ENCODE measurements around the gene DKK2.
A peak's percentile ranks its signal among the peaks of the same experiment; 100 is the strongest.

Gene DKK2

GRCh38 chr4:107069049-107069448, 32.9 kb upstream of the DKK2 start:
- Histone ChIP-seq H3K4me3 (ENCODE audit: severe bottlenecking) (no peak overlapping the region), H3K36me3 (ENCODE audit: low read depth) (no peaks in the 10 kb centered on the region), H3K4me1 (ENCODE audit: insufficient read depth, poor library complexity, severe bottlenecking) (no peaks in the 10 kb centered on the region), H3K27me3 (ENCODE audit: insufficient read depth, poor library complexity, severe bottlenecking) (no peaks in the 10 kb centered on the region), H3K27ac (ENCODE audit: poor library complexity, severe bottlenecking) (no peak overlapping the region), H3K9me3 (ENCODE audit: severe bottlenecking) (no peaks in the 10 kb centered on the region)
- ATAC-seq (ENCODE audit: low read depth) (0 out of 3 replicates have a peak, but pooled peaks have one; percentile 41), DNase-seq (ENCODE audit: low spot score) (no peak)
- TF ChIP-seq CTCF (IDR thresholded peaks at IDR 0.05; ENCODE audit: poor library complexity, severe bottlenecking) = no peak

- Histone ChIP-seq H3K36me3 (ENCODE audit: low read depth) (no peaks in the 10 kb centered on the region), H3K4me3 (ENCODE audit: severe bottlenecking) (no peak overlapping the region), H3K27me3 (ENCODE audit: insufficient read depth, poor library complexity, severe bottlenecking) (peaks cover 3% of the 10 kb centered on the region), H3K27ac (ENCODE audit: poor library complexity, severe bottlenecking) (no peak overlapping the region), H3K4me1 (ENCODE audit: insufficient read depth, poor library complexity, severe bottlenecking) (no peaks in the 10 kb centered on the region), H3K9me3 (ENCODE audit: severe bottlenecking) (no peaks in the 10 kb centered on the region)
- DNase-seq (ENCODE audit: low spot score) = no peak
- no peak for ATAC-seq (ENCODE audit: low read depth)
- no peak for TF ChIP-seq CTCF (IDR thresholded peaks at IDR 0.05; ENCODE audit: poor library complexity, severe bottlenecking)
Observed at GRCh38 chr4:107068116-107068515, 32.0 kb upstream of the DKK2 start.

GRCh38 chr4:107066621-107067020, 30.5 kb upstream of the DKK2 start:
- Histone ChIP-seq H3K36me3 (ENCODE audit: low read depth) (no peaks in the 10 kb centered on the region), H3K4me3 (ENCODE audit: severe bottlenecking) (no peak overlapping the region), H3K27ac (ENCODE audit: poor library complexity, severe bottlenecking) (no peak overlapping the region), H3K9me3 (ENCODE audit: severe bottlenecking) (no peaks in the 10 kb centered on the region), H3K4me1 (ENCODE audit: insufficient read depth, poor library complexity, severe bottlenecking) (no peaks in the 10 kb centered on the region), H3K27me3 (ENCODE audit: insufficient read depth, poor library complexity, severe bottlenecking) (peaks cover 3% of the 10 kb centered on the region)
- no peak for DNase-seq (ENCODE audit: low spot score)
- no peak for ATAC-seq (ENCODE audit: low read depth)
- TF ChIP-seq CTCF (IDR thresholded peaks at IDR 0.05; ENCODE audit: poor library complexity, severe bottlenecking) = no peak

GRCh38 chr4:107065201-107065600, 29.1 kb upstream of the DKK2 start:
- DNase-seq (ENCODE audit: low spot score) = no peak
- Histone ChIP-seq H3K4me3 (ENCODE audit: severe bottlenecking) (no peak overlapping the region), H3K27ac (ENCODE audit: poor library complexity, severe bottlenecking) (no peak overlapping the region), H3K4me1 (ENCODE audit: insufficient read depth, poor library complexity, severe bottlenecking) (no peaks in the 10 kb centered on the region), H3K36me3 (ENCODE audit: low read depth) (no peaks in the 10 kb centered on the region), H3K27me3 (ENCODE audit: insufficient read depth, poor library complexity, severe bottlenecking) (peaks cover 3% of the 10 kb centered on the region), H3K9me3 (ENCODE audit: severe bottlenecking) (no peaks in the 10 kb centered on the region)
- no peak for TF ChIP-seq CTCF (IDR thresholded peaks at IDR 0.05; ENCODE audit: poor library complexity, severe bottlenecking)
- no peak for ATAC-seq (ENCODE audit: low read depth)

GRCh38 chr4:107060388-107060787, 24.3 kb upstream of the DKK2 start:
- ATAC-seq (ENCODE audit: low read depth) = no peak
- DNase-seq (ENCODE audit: low spot score) = no peak
- no peaks in the 10 kb centered on the region for H3K9me3 ChIP-seq (ENCODE audit: severe bottlenecking)
- H3K4me1 ChIP-seq (ENCODE audit: insufficient read depth, poor library complexity, severe bottlenecking) = no peaks in the 10 kb centered on the region
- no peak overlapping the region for H3K4me3 ChIP-seq (ENCODE audit: severe bottlenecking)
- peaks cover 3% of the 10 kb centered on the region for H3K27me3 ChIP-seq (ENCODE audit: insufficient read depth, poor library complexity, severe bottlenecking)
- no peaks in the 10 kb centered on the region for H3K36me3 ChIP-seq (ENCODE audit: low read depth)
- no peak for TF ChIP-seq CTCF (IDR thresholded peaks at IDR 0.05; ENCODE audit: poor library complexity, severe bottlenecking)
- H3K27ac ChIP-seq (ENCODE audit: poor library complexity, severe bottlenecking) = no peak overlapping the region

Measured in RWPE2 (cell line).